DND-41 (cell line): ENCODE measurements around the gene CAV3.

Experiments
- ATAC-seq: fragments of 200-7000 bp; cut with Tn5 transposase; 3 replicates; pipeline ENCODE4 v1.9.1; 2021; ENCODE audit warnings: low read depth; ENCODE audit not compliant: insufficient read depth
- DNase-seq: peaks from one replicate; pipeline ENCODE4 v3.0.0-alpha.2; 2020
- H2AFZ ChIP-seq: 2 replicates; pipeline ENCODE4 v1.6.0; 2012; ENCODE audit warnings: low read depth, low read length
- H3K27ac ChIP-seq: 2 replicates; pipeline ENCODE4 v1.5.1; 2012; ENCODE audit warnings: low read length, inconsistent platforms
- H3K27me3 ChIP-seq: fragments of 200-600 bp; sonication (generic); 2 replicates; pipeline ENCODE4 v1.6.0; 2012; ENCODE audit warnings: low read length, mild to moderate bottlenecking, inconsistent platforms; ENCODE audit not compliant: insufficient read depth, poor library complexity
- H3K36me3 ChIP-seq: 2 replicates; pipeline ENCODE4 v1.5.1; 2012; ENCODE audit warnings: low read length, inconsistent platforms; ENCODE audit not compliant: insufficient read depth
- H3K4me1 ChIP-seq: 2 replicates; pipeline ENCODE4 v1.5.1; 2012; ENCODE audit warnings: mild to moderate bottlenecking, low read length; ENCODE audit not compliant: insufficient read depth
- H3K4me2 ChIP-seq: 2 replicates; pipeline ENCODE4 v1.6.0; 2012; ENCODE audit warnings: mild to moderate bottlenecking, moderate library complexity, low read length, inconsistent platforms; ENCODE audit not compliant: insufficient read depth
- H3K4me3 ChIP-seq, 2 experiments: fragments of 200-600 bp in 1 of 2; shearing (Covaris generic) in 1 of 2; 2 replicates each; pipeline ENCODE4 v1.5.1; 2012 to 2016; ENCODE audit warnings: inconsistent platforms in 2 of 2, low read length in 2 of 2, mild to moderate bottlenecking in 2 of 2, low read depth in 1 of 2, moderate library complexity in 1 of 2
- H3K79me2 ChIP-seq: 2 replicates; pipeline ENCODE4 v1.6.0; 2012; ENCODE audit warnings: low read length, inconsistent platforms; ENCODE audit not compliant: insufficient read depth
- H3K9ac ChIP-seq: 2 replicates; pipeline ENCODE4 v1.6.0; 2012; ENCODE audit warnings: low read depth, mild to moderate bottlenecking, inconsistent platforms, low read length, moderate library complexity
- H3K9me3 ChIP-seq: 2 replicates; pipeline ENCODE4 v1.5.1; 2012; ENCODE audit warnings: low read length, moderate library complexity, mild to moderate bottlenecking, inconsistent platforms; ENCODE audit not compliant: insufficient read depth, severe bottlenecking
- H4K20me1 ChIP-seq: 2 replicates; pipeline ENCODE4 v1.6.0; 2012; ENCODE audit warnings: low read length; ENCODE audit not compliant: insufficient read depth
- EZH2 ChIP-seq: IDR thresholded peaks from 3 replicates; pipeline ENCODE4 v1.6.1; 2012; ENCODE audit warnings: borderline replicate concordance, low read depth, mild to moderate bottlenecking, moderate library complexity, low read length, inconsistent platforms; ENCODE audit not compliant: severe bottlenecking
- TF ChIP-seq, protein P1 (sequence below): IDR thresholded peaks from 2 replicates; pipeline ENCODE4 v1.5.1; 2012; ENCODE audit warnings: borderline replicate concordance, low read length, moderate library complexity, mild to moderate bottlenecking; ENCODE audit not compliant: poor library complexity, severe bottlenecking; ENCODE audit errors: extremely low read depth

CAV3 gene

DNA sequence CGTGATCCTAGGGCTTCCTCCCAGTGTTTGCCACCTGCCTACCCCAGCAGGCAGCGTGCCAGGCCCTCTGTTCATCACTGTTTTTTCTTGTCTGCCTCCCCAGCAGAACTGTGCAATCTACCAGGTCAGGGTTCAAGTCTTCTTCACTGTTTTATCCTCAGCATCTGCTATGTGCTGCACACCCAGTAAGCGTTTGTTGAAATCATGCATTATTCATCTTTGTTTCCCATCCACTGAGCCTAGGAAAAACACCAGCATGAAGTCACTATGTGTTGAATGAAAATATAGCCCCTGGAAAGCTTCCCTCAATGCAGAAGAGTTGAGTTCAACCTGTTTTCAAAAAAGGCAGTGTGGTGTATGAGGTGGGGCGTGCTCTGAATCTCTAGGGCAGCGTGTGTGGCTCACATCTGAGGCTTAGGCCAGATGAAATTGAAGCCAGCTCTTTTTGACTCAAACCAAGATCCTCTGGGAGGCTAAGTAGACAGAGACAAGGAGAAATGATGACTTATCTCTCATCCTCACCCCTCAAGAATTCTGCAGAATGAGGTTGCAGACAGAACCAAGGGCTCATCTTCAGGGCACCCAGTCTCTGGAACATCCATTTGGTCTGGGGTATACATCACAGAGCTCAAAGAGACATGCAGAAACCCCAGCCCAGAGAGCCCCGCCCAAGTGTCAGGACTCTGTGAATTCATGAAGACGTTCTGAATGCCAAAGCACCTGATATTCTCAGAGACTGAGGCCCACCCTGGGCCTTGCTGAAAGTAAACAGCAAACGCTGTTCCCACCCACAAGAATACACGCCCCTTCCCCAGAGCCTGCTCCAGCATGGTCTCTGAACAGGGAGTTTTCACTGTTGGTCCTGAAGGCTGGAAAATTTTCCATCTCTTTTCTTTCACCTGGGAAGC is 5.7 kb upstream of the CAV3 start:
- no peak for ATAC-seq
- Histone ChIP-seq H3K9ac (no peak overlapping the region), H3K4me2 (no peak overlapping the region), H2AFZ (no peak overlapping the region), H3K27me3 (no peaks in the 10 kb centered on the region), H3K4me1 (no peaks in the 10 kb centered on the region), H3K27ac (no peak overlapping the region), H3K79me2 (no peaks in the 10 kb centered on the region), H3K9me3 (no peaks in the 10 kb centered on the region), H3K36me3 (no peaks in the 10 kb centered on the region), H4K20me1 (no peaks in the 10 kb centered on the region), H3K4me3 (no peak overlapping the region)
- TF ChIP-seq EZH2, result no peak
- TF ChIP-seq, protein P1, sequence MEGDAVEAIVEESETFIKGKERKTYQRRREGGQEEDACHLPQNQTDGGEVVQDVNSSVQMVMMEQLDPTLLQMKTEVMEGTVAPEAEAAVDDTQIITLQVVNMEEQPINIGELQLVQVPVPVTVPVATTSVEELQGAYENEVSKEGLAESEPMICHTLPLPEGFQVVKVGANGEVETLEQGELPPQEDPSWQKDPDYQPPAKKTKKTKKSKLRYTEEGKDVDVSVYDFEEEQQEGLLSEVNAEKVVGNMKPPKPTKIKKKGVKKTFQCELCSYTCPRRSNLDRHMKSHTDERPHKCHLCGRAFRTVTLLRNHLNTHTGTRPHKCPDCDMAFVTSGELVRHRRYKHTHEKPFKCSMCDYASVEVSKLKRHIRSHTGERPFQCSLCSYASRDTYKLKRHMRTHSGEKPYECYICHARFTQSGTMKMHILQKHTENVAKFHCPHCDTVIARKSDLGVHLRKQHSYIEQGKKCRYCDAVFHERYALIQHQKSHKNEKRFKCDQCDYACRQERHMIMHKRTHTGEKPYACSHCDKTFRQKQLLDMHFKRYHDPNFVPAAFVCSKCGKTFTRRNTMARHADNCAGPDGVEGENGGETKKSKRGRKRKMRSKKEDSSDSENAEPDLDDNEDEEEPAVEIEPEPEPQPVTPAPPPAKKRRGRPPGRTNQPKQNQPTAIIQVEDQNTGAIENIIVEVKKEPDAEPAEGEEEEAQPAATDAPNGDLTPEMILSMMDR, result no peak
- no peak for DNase-seq

DNA sequence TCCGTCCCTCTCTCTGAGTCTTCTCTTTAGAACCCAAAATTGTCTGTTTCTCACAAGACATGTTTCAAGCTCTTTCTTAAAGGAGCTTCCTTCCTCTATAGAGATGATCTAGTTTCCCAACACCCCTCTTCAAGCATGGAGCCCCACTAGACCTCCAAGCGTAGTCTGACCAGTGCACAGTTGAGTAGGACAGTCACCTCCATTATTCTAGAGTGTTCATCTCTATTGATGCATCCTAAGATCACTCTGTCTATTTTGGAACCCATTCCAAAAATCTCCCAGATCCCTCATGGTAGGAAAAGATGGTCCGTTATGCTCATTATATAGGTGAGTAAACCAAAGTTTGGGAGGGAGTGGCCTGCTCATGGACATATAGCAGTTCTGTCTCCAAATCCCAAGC is 4.1 kb upstream of the CAV3 start:
- TF ChIP-seq, protein P1, result no peak
- no peak for TF ChIP-seq EZH2
- Histone ChIP-seq H3K27ac (no peak overlapping the region), H3K36me3 (no peaks in the 10 kb centered on the region), H4K20me1 (no peaks in the 10 kb centered on the region), H3K4me1 (no peaks in the 10 kb centered on the region), H2AFZ (no peak overlapping the region), H3K9ac (no peak overlapping the region), H3K79me2 (no peaks in the 10 kb centered on the region), H3K27me3 (no peaks in the 10 kb centered on the region), H3K9me3 (no peaks in the 10 kb centered on the region), H3K4me3 (no peak overlapping the region), H3K4me2 (no peak overlapping the region)
- DNase-seq, result no peak
- ATAC-seq, result no peak

DNA sequence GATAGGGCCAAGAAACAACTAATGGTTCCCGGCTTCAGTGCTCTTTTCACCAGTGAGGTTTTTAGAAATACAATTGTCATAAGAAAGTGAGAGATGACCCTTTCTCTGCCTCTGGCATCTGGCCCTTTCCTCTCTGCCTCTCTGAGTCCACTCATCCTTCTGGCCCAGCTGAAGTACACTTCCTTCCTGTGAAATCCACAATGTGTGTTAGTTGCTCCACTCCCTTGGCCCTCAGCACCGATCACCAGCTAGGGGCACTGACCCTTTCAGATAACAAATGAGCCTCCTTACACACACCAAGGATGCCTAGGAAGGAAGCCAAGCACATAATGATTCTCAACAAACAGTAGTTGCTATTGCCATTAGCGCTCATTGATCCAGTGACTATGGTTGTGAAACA is 2.9 kb upstream of the CAV3 start:
- Histone ChIP-seq H3K27me3 (no peaks in the 10 kb centered on the region), H3K4me3 (no peak overlapping the region), H3K4me1 (no peaks in the 10 kb centered on the region), H3K79me2 (no peaks in the 10 kb centered on the region), H3K27ac (no peak overlapping the region), H2AFZ (no peak overlapping the region), H3K9ac (no peak overlapping the region), H3K36me3 (no peaks in the 10 kb centered on the region), H3K4me2 (no peak overlapping the region), H3K9me3 (no peaks in the 10 kb centered on the region), H4K20me1 (no peaks in the 10 kb centered on the region)
- DNase-seq, result no peak
- TF ChIP-seq, protein P1, result no peak
- TF ChIP-seq EZH2, result no peak
- ATAC-seq, result no peak
